K562 (cell line): ENCODE measurements around the gene AIDA. TPM values are rescaled to one million over a fixed set of nuclear protein-coding genes. Genes with fewer than 3 reads are reported as not detected.

Experiments
- EP300 ChIP-seq: IDR thresholded peaks from 2 replicates; pipeline ENCODE4 v1.6.1; 2012; ENCODE audit warnings: low read length, improper control_type of control experiment
- ETV6 ChIP-seq, 3 experiments: fragments of 150-350 bp in 1 of 3; sonication (generic) in 1 of 3; formaldehyde crosslinking in 1 of 3; IDR thresholded peaks; 2 replicates each; pipeline versions ENCODE4 v1.6.1 to v1.8.0; 2014 to 2022; ENCODE audit warnings: borderline replicate concordance in 2 of 3, low read depth in 2 of 3, antibody characterized with exemption in 1 of 3, low read length in 1 of 3, mild to moderate bottlenecking in 1 of 3, missing genetic modification reagents in 1 of 3
- ILF3 ChIP-seq: fragments of 450-650 bp; IDR thresholded peaks from 2 replicates; pipeline ENCODE4 v1.6.1; 2018; ENCODE audit warnings: antibody characterized with exemption, mild to moderate bottlenecking, moderate library complexity, borderline replicate concordance
- L3MBTL2 ChIP-seq: fragments of 450-650 bp; IDR thresholded peaks from 2 replicates; pipeline ENCODE4 v1.6.1; 2016; ENCODE audit warnings: mild to moderate bottlenecking, moderate library complexity
- MBD2 ChIP-seq: sonication (generic); IDR thresholded peaks from 2 replicates; pipeline ENCODE4 v1.6.1; 2016; ENCODE audit warnings: low read depth, borderline replicate concordance
- RAD51 ChIP-seq: fragments of 450-650 bp; IDR thresholded peaks from 2 replicates; pipeline ENCODE4 v1.7.1; 2016; ENCODE audit warnings: low read depth, mild to moderate bottlenecking, borderline replicate concordance
- ZNF146 ChIP-seq: IDR thresholded peaks from one replicate; pipeline ENCODE4 v1.6.1; 2018; ENCODE audit warnings: missing compliant biosample characterization; ENCODE audit not compliant: unreplicated experiment
- ZNF217 ChIP-seq: sonication (generic); formaldehyde crosslinking; IDR thresholded peaks from 2 replicates; pipeline ENCODE4 v1.8.0; 2022; ENCODE audit warnings: mild to moderate bottlenecking, missing genetic modification reagents
- ZNF232 ChIP-seq: sonication (generic); formaldehyde crosslinking; IDR thresholded peaks from 2 replicates; pipeline ENCODE4 v1.8.0; 2022; ENCODE audit warnings: mild to moderate bottlenecking, missing genetic modification reagents
- ZNF282 ChIP-seq: sonication (generic); formaldehyde crosslinking; IDR thresholded peaks from 2 replicates; pipeline ENCODE4 v1.8.1; 2023; ENCODE audit warnings: missing genetic modification reagents
- ZNF384 ChIP-seq: IDR thresholded peaks from 2 replicates; pipeline ENCODE4 v1.6.1; 2012; ENCODE audit warnings: low read depth, low read length, improper control_type of control experiment
- ZNF57 ChIP-seq: fragments of 450-650 bp; formaldehyde crosslinking; IDR thresholded peaks from 2 replicates; pipeline ENCODE4 v1.4.0; 2020; ENCODE audit warnings: mild to moderate bottlenecking, moderate library complexity
- ZNF589 ChIP-seq: fragments of 200-800 bp; sonication (Bioruptor generic); IDR thresholded peaks from 2 replicates; pipeline ENCODE4 v1.6.1; 2016; ENCODE audit warnings: low read depth, missing genetic modification characterization, missing compliant biosample characterization
- polyA plus RNA-seq, 8 experiments: library from polyadenylated mRNA; depleted of rRNA in 4 of 8; stranded (reverse) in 5 of 8; unstranded in 3 of 8; fragments of >200 nt; fragmentation: Nextera tagmentation in 2 of 8; fragmentation: Illumina TruSeq in 1 of 8; extraction: Ambion mirVana in 2 of 8; extraction: Trizol in 1 of 8; gene quantifications; 2 replicates each; pipeline versions ENCODE4 v1.2.1 to v1.2.3, GENCODE V29; 2011 to 2014; ENCODE audit warnings: inconsistent platforms in 1 of 8, missing spikeins in 1 of 8
- total RNA-seq, 7 experiments: library from RNA; depleted of rRNA in 6 of 7; stranded (reverse); fragments of >200 nt in 6 of 7; fragmentation: Illumina TruSeq in 2 of 7; extraction: Trizol in 2 of 7; gene quantifications; 2 replicates each; pipeline versions ENCODE4 v1.2.1 to v1.2.3, GENCODE V29; 2011 to 2021; ENCODE audit warnings: low replicate concordance in 1 of 7
- TF ChIP-seq, protein P1 (sequence below): fragments of 250-450 bp; sonication (Bioruptor Pico); IDR thresholded peaks from 2 replicates; pipeline ENCODE4 v1.8.0; 2021; ENCODE audit warnings: moderate library complexity, mild to moderate bottlenecking, inconsistent platforms
- TF ChIP-seq, protein P2 (sequence below): sonication (generic); formaldehyde crosslinking; IDR thresholded peaks from 2 replicates; pipeline ENCODE4 v1.8.0; 2022; ENCODE audit warnings: mild to moderate bottlenecking, missing genetic modification reagents
- TF ChIP-seq, protein P3 (sequence below): fragments of 150-350 bp; IDR thresholded peaks from 2 replicates; pipeline ENCODE4 v1.6.1; 2014; ENCODE audit warnings: low read depth, mild to moderate bottlenecking, low read length, borderline replicate concordance
- TF ChIP-seq, protein P4 (sequence below): fragments of 450-650 bp; formaldehyde crosslinking; IDR thresholded peaks from 2 replicates; pipeline ENCODE4 v1.4.0; 2022; ENCODE audit warnings: missing genetic modification characterization

Gene AIDA
- total and polyA plus RNA-seq, 9 of the 15 experiments (the other 6 are each of a cell fraction or from before 2014, with no cell fraction given) = 18.2 to 77.9 (median 24.9) TPM

DNA sequence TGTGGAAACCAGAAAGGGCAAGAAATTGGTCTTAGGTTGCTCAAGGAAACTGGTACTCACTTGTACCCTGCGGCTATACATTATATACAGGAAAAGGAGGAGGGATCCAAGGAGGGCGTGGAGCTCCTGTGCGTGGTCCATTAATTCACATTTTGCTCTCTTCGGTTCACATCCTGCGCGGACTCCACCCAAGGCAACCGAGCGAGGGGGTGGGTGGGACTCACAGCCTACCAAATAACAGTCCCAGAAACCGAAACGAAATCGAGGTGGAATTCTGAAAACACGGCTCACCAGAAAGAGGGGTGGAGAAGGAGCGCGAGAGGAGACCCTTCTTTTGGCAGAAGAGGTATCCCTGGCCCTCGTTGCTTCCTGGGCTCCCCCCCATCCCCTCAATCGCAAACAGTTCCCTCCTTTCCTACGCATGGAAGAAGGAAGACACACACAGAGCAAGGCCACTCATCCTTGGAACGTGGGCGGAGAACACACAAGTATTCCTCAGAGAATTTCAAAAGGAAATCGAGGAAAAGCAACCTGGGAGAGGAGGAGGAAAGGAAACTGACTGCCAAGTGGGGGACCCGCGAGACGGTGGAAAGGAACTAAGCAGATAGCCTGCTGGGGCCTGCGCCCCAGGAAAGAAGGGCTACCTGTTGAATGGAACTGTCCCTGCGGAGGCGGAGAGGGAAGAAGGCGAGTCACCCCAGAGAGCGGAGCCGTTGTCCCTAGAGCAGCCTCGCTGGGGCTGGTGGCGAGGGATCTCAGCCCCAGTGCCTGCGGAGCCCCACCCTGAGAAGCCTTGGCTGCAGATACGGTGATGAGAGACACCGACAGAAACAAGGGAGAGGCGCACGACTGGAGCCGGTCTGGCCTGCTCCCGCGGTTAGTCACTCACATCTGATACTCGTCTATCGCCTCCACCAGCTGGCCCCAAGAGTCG lies 705 bp downstream of the AIDA start (continued):
- TF ChIP-seq, protein P1, sequence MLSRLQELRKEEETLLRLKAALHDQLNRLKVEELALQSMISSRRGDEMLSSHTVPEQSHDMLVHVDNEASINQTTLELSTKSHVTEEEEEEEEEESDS (CRISPR knock-in tag) = no peak
- no peak for TF ChIP-seq ZNF232
- no peak; the same call in 1 of the 2 replicates for TF ChIP-seq MBD2
- no peak for TF ChIP-seq ZNF57
- no peak for TF ChIP-seq ETV6 (IDR thresholded peaks at IDR 0.05; ENCODE audit: borderline replicate concordance in 1 of 2, low read depth in 2 of 2, low read length in 1 of 2)
- TF ChIP-seq ETV6 (CRISPR knock-in tag; IDR thresholded peaks at IDR 0.05; ENCODE audit: borderline replicate concordance) = no peak
- TF ChIP-seq L3MBTL2 = 0 out of 2 replicates have a peak, but pooled peaks have one; percentile 31
- TF ChIP-seq, protein P2, sequence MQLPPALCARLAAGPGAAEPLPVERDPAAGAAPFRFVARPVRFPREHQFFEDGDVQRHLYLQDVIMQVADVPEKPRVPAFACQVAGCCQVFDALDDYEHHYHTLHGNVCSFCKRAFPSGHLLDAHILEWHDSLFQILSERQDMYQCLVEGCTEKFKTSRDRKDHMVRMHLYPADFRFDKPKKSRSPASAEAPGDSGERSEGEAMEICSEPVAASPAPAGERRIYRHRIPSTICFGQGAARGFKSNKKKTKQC (CRISPR knock-in tag) = no peak
- TF ChIP-seq ZNF217 (CRISPR knock-in tag) = no peak
- TF ChIP-seq ZNF384 = no peak
- TF ChIP-seq EP300 = peak; percentile 47; the same call in 1 of the 2 replicates
- TF ChIP-seq ZNF146 = no peak
- no peak for TF ChIP-seq RAD51
- TF ChIP-seq, protein P3, sequence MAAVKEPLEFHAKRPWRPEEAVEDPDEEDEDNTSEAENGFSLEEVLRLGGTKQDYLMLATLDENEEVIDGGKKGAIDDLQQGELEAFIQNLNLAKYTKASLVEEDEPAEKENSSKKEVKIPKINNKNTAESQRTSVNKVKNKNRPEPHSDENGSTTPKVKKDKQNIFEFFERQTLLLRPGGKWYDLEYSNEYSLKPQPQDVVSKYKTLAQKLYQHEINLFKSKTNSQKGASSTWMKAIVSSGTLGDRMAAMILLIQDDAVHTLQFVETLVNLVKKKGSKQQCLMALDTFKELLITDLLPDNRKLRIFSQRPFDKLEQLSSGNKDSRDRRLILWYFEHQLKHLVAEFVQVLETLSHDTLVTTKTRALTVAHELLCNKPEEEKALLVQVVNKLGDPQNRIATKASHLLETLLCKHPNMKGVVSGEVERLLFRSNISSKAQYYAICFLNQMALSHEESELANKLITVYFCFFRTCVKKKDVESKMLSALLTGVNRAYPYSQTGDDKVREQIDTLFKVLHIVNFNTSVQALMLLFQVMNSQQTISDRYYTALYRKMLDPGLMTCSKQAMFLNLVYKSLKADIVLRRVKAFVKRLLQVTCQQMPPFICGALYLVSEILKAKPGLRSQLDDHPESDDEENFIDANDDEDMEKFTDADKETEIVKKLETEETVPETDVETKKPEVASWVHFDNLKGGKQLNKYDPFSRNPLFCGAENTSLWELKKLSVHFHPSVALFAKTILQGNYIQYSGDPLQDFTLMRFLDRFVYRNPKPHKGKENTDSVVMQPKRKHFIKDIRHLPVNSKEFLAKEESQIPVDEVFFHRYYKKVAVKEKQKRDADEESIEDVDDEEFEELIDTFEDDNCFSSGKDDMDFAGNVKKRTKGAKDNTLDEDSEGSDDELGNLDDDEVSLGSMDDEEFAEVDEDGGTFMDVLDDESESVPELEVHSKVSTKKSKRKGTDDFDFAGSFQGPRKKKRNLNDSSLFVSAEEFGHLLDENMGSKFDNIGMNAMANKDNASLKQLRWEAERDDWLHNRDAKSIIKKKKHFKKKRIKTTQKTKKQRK = no peak
- TF ChIP-seq, protein P4, sequence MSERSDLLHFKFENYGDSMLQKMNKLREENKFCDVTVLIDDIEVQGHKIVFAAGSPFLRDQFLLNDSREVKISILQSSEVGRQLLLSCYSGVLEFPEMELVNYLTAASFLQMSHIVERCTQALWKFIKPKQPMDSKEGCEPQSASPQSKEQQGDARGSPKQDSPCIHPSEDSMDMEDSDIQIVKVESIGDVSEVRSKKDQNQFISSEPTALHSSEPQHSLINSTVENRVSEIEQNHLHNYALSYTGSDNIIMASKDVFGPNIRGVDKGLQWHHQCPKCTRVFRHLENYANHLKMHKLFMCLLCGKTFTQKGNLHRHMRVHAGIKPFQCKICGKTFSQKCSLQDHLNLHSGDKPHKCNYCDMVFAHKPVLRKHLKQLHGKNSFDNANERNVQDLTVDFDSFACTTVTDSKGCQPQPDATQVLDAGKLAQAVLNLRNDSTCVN (CRISPR knock-in tag) = no peak
- TF ChIP-seq ZNF589 = no peak
- TF ChIP-seq ZNF282 (CRISPR knock-in tag) = no peak
- no peak for TF ChIP-seq ILF3
